Breast epithelium (tissue), 4 donors: ENCODE data around the gene SERPINE1. TPM values are rescaled to one million over a fixed set of nuclear protein-coding genes. Genes with fewer than 3 reads are reported as not detected.

ENCODE experiments used
- DNase-seq, 2 donors: peaks; one replicate each; pipeline ENCODE4 v3.0.0-alpha.2; 2019; ENCODE audit warnings: low spot score in 2 of 2
- H3K27ac ChIP-seq, 2 donors: fragments of 200-600 bp; sonication (generic) in 1 of 2; one replicate each; pipeline ENCODE4 v1.5.1; 2016 to 2019; ENCODE audit warnings: mild to moderate bottlenecking in 1 of 2
- H3K27me3 ChIP-seq, 2 donors: fragments of 200-600 bp; sonication (generic) in 1 of 2; one replicate each; pipeline versions ENCODE4 v1.5.1 to v1.6.0; 2017 to 2019; ENCODE audit warnings: control low read depth in 1 of 2, mild to moderate bottlenecking in 1 of 2
- H3K36me3 ChIP-seq: fragments of 200-600 bp; one replicate; pipeline ENCODE4 v1.5.1; 2019
- H3K4me1 ChIP-seq, 2 donors: fragments of 200-600 bp; sonication (generic); one replicate each; pipeline ENCODE4 v1.5.1; 2016 to 2019; ENCODE audit warnings: control low read depth in 1 of 2
- H3K4me3 ChIP-seq, 3 donors: fragments of 200-600 bp; sonication (generic); 1 replicate in 2 of 3; 2 replicates in 1 of 3; pipeline ENCODE4 v1.5.1; 2016 to 2019; ENCODE audit warnings: mild to moderate bottlenecking in 3 of 3, moderate library complexity in 2 of 3
- H3K9me3 ChIP-seq, 2 donors: fragments of 200-600 bp; sonication (generic) in 1 of 2; one replicate each; pipeline ENCODE4 v1.5.1; 2016 to 2019; ENCODE audit warnings: control low read depth in 1 of 2
- POLR2A ChIP-seq: fragments of 450-650 bp; IDR thresholded peaks from one replicate; pipeline ENCODE4 v1.6.1; 2016; ENCODE audit warnings: antibody characterized with exemption, mild to moderate bottlenecking, moderate library complexity
- POLR2AphosphoS5 ChIP-seq, 3 donors: sonication (generic); formaldehyde crosslinking; IDR thresholded peaks; one replicate each; pipeline ENCODE4 v1.6.1; 2017; ENCODE audit warnings: antibody characterized with exemption in 3 of 3
- intact Hi-C: fragments of 100-400 bp; cut with DNase I; formaldehyde crosslinking; loops from one replicate; pipeline ENCODE4 v1.15.1; 2023; ENCODE audit warnings: low total_unique reads
- total RNA-seq, 3 donors: library from RNA; depleted of rRNA; stranded (reverse); fragments of >200 nt; gene quantifications; one replicate each; pipeline ENCODE4 v1.1.0, GENCODE V29; 2016
- TF ChIP-seq, protein P1 (sequence below), 3 donors: fragments of 450-650 bp; IDR thresholded peaks; one replicate each; pipeline ENCODE4 v1.5.1; 2016 to 2017; ENCODE audit warnings: antibody characterized with exemption in 3 of 3, mild to moderate bottlenecking in 3 of 3, moderate library complexity in 3 of 3

Gene SERPINE1
- total RNA-seq, 3 donors from 2014 or later, result 6.2 to 24.3 (median 7.4) TPM

DNA sequence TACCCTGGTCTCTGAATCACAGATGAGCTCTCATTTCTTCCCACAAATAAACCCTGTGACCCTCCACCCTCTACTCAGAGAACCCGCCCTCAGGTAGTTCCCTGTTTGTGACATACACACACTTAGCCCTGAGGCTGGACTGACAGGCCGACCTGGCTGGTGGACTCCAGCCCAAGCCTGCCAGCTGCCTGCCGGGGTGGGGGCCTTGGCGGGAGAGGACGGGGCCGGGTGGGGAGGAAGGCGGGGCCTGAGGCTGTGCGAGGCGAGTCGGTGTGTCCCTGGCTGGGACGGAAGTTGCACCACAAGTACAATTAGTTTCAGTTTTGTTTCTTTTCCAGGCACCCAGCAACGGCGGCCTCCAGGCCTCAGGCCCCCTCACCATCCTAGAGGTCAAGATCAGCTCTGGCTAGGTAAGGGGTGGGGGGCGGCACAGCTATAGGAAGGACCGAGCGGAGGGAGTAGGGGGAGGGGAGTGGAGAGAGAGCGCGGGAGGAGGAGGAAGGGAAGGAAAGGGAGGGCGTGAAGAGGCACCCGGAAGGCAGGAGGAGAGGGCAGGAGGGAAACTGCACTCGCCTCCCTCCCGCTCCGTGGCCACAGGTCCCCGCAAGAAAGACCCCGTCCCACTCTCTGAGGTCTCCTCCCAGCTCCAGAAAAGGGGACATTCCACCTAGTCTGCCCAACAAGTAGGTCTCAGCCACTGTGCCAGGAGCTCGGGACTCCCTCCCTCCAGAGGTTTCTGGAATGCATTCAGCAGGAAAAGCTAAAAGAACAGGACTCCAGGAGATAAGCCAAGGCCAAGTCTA is 41.5 kb upstream of the SERPINE1 start, which contains the start of gene TRIM56:
TSS of gene TRIM56 (plus strand) at position 320 of the 803 bp plus-strand sequence. CDS start 1,832 bp downstream, outside the sequence.
- Histone ChIP-seq H3K4me3 (peak within 1 kb of the TSS; percentile 64 to 87 (median 76)), H3K27ac (peak within 1 kb of the TSS; percentile 97 to 98), H3K36me3 (no peaks in the 10 kb centered on the region), H3K9me3 (no peaks in the 10 kb centered on the region), H3K4me1 (peaks cover 0 to 7% of the 10 kb centered on the region in 2 donors), H3K27me3 (no peaks in the 10 kb centered on the region)
- TF ChIP-seq POLR2A, result peak; percentile 31
- TF ChIP-seq, protein P1, sequence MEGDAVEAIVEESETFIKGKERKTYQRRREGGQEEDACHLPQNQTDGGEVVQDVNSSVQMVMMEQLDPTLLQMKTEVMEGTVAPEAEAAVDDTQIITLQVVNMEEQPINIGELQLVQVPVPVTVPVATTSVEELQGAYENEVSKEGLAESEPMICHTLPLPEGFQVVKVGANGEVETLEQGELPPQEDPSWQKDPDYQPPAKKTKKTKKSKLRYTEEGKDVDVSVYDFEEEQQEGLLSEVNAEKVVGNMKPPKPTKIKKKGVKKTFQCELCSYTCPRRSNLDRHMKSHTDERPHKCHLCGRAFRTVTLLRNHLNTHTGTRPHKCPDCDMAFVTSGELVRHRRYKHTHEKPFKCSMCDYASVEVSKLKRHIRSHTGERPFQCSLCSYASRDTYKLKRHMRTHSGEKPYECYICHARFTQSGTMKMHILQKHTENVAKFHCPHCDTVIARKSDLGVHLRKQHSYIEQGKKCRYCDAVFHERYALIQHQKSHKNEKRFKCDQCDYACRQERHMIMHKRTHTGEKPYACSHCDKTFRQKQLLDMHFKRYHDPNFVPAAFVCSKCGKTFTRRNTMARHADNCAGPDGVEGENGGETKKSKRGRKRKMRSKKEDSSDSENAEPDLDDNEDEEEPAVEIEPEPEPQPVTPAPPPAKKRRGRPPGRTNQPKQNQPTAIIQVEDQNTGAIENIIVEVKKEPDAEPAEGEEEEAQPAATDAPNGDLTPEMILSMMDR (IDR thresholded peaks at IDR 0.05), result no peak
- TF ChIP-seq POLR2AphosphoS5 (IDR thresholded peaks at IDR 0.05), result peak in 2 of 3 donors; percentile 37 to 78
- intact Hi-C loops, result no loop called here
- peak; percentile 87 to 92 for DNase-seq

DNA sequence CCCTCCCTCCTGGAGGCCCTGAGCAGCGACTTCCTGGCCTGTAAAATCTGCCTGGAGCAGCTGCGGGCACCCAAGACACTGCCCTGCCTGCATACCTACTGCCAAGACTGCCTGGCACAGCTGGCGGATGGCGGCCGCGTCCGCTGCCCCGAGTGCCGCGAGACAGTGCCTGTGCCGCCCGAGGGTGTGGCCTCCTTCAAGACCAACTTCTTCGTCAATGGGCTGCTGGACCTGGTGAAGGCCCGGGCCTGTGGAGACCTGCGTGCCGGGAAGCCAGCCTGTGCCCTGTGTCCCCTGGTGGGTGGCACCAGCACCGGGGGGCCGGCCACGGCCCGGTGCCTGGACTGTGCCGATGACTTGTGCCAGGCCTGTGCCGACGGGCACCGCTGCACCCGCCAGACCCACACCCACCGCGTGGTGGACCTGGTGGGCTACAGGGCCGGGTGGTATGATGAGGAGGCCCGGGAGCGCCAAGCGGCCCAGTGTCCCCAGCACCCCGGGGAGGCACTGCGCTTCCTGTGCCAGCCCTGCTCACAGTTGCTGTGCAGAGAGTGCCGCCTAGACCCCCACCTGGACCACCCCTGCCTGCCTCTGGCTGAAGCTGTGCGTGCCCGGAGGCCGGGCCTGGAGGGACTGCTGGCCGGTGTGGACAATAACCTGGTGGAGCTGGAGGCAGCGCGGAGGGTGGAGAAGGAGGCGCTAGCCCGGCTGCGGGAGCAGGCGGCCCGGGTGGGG is 39.4 kb upstream of the SERPINE1 start:
- peak overlapping the region; percentile 21 to 63 for H3K27ac ChIP-seq
- H3K4me3 ChIP-seq, result peak overlapping the region in 2 of 3 donors; percentile 51 to 64
- TF ChIP-seq, protein P1 (IDR thresholded peaks at IDR 0.05), result no peak
- TF ChIP-seq POLR2A (no peak), POLR2AphosphoS5 (IDR thresholded peaks at IDR 0.05) (no peak)
- H3K9me3 ChIP-seq, result no peaks in the 10 kb centered on the region
- H3K36me3 ChIP-seq, result no peaks in the 10 kb centered on the region
- H3K27me3 ChIP-seq, result no peaks in the 10 kb centered on the region
- H3K4me1 ChIP-seq, result peaks cover 0 to 7% of the 10 kb centered on the region in 2 donors
- intact Hi-C loops, result no loop called here
- DNase-seq, result no peak

DNA sequence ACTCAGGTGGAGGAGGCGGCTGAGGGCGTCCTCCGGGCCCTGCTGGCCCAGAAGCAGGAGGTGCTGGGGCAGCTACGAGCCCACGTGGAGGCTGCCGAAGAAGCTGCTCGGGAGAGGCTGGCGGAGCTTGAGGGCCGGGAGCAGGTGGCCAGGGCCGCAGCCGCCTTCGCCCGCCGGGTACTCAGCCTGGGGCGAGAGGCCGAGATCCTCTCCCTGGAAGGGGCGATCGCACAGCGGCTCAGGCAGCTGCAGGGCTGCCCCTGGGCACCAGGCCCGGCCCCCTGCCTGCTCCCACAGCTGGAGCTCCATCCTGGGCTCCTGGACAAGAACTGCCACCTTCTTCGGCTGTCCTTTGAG is 38.9 kb upstream of the SERPINE1 start:
- no peak overlapping the region for H3K27ac ChIP-seq
- intact Hi-C loops, result no loop called here
- no peaks in the 10 kb centered on the region for H3K9me3 ChIP-seq
- TF ChIP-seq, protein P1 (IDR thresholded peaks at IDR 0.05), result no peak
- TF ChIP-seq POLR2AphosphoS5 (IDR thresholded peaks at IDR 0.05) (no peak), POLR2A (no peak)
- H3K36me3 ChIP-seq, result no peaks in the 10 kb centered on the region
- DNase-seq, result no peak
- H3K27me3 ChIP-seq, result no peaks in the 10 kb centered on the region
- H3K4me3 ChIP-seq, result no peak overlapping the region
- H3K4me1 ChIP-seq, result peaks cover 0 to 7% of the 10 kb centered on the region in 2 donors

DNA sequence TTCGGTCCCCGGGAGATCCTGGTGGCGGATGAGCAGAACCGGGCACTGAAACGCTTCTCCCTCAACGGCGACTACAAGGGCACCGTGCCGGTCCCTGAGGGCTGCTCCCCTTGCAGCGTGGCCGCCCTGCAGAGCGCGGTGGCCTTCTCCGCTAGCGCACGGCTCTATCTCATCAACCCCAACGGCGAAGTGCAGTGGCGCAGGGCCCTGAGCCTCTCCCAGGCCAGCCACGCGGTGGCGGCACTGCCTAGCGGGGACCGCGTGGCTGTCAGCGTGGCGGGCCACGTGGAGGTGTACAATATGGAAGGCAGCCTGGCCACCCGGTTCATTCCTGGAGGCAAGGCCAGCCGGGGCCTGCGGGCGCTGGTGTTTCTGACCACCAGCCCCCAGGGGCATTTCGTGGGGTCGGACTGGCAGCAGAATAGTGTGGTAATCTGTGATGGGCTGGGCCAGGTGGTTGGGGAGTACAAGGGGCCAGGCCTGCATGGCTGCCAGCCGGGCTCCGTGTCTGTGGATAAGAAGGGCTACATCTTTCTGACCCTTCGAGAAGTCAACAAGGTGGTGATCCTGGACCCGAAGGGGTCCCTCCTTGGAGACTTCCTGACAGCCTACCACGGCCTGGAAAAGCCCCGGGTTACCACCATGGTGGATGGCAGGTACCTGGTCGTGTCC is 37.9 kb upstream of the SERPINE1 start:
- TF ChIP-seq, protein P1 (IDR thresholded peaks at IDR 0.05), result no peak
- TF ChIP-seq POLR2AphosphoS5 (IDR thresholded peaks at IDR 0.05), result no peak
- Histone ChIP-seq H3K9me3 (no peaks in the 10 kb centered on the region), H3K27ac (no peak overlapping the region), H3K36me3 (no peaks in the 10 kb centered on the region), H3K27me3 (no peaks in the 10 kb centered on the region), H3K4me1 (peaks cover 0 to 7% of the 10 kb centered on the region in 2 donors), H3K4me3 (no peak overlapping the region)
- intact Hi-C loops, result no loop called here
- DNase-seq, result no peak
